Bronchial epithelial cell (primary cell): ENCODE measurements around the gene PRMT2. TPM values are rescaled to one million over a fixed set of nuclear protein-coding genes. Genes with fewer than 3 reads are reported as not detected.
A peak's percentile ranks its signal among the peaks of the same experiment; 100 is the strongest.

ENCODE experiments used
- DNase-seq: peaks from one replicate; pipeline ENCODE4 v3.0.0-alpha.2; 2010; ENCODE audit warnings: low read depth
- FAIRE-seq: peaks from 2 replicates; lab custom pipeline; 2011; peaks lifted over from hg19 to GRCh38; lab: Jason Lieb, UNC
- H3K27me3 ChIP-seq: 2 replicates; pipeline ENCODE4 v1.5.1; 2011; ENCODE audit warnings: low read length; ENCODE audit not compliant: control insufficient read depth, insufficient read depth
- H3K36me3 ChIP-seq: 2 replicates; pipeline ENCODE4 v1.5.1; 2011; ENCODE audit warnings: low read length; ENCODE audit not compliant: control insufficient read depth, insufficient read depth
- H3K4me3 ChIP-seq: 2 replicates; pipeline ENCODE4 v1.5.1; 2011; ENCODE audit warnings: mild to moderate bottlenecking, low read depth, low read length, control low read depth
- total RNA-seq: library from RNA; depleted of rRNA; stranded (reverse); fragments of >200 nt; gene quantifications from 2 replicates; pipeline ENCODE4 v1.2.1, GENCODE V29; 2014
- TF ChIP-seq, protein P1 (sequence below): IDR thresholded peaks from 2 replicates; pipeline ENCODE4 v1.5.1; 2011; ENCODE audit warnings: mild to moderate bottlenecking, moderate library complexity, low read length, control low read depth, inconsistent platforms; ENCODE audit not compliant: insufficient read depth, severe bottlenecking

The PRMT2 gene
- total RNA-seq, 1 donor from 2014 or later: 112 TPM

DNA sequence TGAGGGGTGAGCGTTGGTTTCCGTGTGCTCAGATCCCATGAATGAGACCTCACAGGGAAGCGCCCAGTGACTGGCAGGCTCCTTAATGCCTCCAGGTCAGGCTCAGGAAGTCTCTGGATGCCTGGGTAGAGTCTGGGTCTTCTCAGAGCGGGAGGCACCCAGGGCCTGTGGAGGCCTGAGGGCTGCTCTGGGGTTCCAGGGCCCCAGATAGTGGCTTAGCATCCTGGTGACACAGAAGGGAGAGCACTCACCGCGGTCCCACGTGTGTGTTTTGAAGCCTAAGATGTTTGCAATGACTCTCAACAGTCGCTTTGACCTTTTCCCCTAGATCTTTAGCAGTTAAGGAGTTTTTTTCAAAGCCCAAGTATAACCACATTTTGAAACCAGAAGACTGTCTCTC, 25.0 kb downstream of the PRMT2 start:
- H3K4me3 ChIP-seq: no peak overlapping the region
- H3K27me3 ChIP-seq: no peaks in the 10 kb centered on the region
- no peak for DNase-seq
- TF ChIP-seq, protein P1, sequence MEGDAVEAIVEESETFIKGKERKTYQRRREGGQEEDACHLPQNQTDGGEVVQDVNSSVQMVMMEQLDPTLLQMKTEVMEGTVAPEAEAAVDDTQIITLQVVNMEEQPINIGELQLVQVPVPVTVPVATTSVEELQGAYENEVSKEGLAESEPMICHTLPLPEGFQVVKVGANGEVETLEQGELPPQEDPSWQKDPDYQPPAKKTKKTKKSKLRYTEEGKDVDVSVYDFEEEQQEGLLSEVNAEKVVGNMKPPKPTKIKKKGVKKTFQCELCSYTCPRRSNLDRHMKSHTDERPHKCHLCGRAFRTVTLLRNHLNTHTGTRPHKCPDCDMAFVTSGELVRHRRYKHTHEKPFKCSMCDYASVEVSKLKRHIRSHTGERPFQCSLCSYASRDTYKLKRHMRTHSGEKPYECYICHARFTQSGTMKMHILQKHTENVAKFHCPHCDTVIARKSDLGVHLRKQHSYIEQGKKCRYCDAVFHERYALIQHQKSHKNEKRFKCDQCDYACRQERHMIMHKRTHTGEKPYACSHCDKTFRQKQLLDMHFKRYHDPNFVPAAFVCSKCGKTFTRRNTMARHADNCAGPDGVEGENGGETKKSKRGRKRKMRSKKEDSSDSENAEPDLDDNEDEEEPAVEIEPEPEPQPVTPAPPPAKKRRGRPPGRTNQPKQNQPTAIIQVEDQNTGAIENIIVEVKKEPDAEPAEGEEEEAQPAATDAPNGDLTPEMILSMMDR: no peak
- H3K36me3 ChIP-seq: peaks cover 7% of the 10 kb centered on the region
- no peak for FAIRE-seq

DNA sequence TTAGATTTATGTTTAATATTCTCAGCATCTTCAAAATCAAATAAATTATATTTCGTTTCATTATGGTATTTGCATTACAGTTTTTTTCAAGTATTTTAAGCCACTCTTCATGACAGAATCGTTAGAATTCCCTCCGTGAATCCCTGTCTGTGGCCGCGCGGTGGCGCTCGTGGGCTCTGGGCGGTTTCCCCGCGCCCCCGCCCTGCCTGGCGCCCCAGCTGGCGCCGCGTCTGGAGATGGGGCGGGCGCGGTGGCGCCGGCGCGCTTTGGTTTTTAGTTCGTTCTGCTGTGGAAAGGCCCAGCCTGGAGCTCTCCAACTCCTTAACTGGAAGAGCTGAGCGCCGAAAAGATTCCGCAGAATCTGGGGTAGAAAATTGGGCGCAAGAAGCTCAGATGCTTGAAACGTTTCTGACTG, 25.7 kb downstream of the PRMT2 start:
- Histone ChIP-seq H3K27me3 (no peaks in the 10 kb centered on the region), H3K36me3 (peaks cover 7% of the 10 kb centered on the region), H3K4me3 (no peak overlapping the region)
- TF ChIP-seq, protein P1: peak; percentile 70
- FAIRE-seq (no peak), DNase-seq (peak; percentile 21)

DNA sequence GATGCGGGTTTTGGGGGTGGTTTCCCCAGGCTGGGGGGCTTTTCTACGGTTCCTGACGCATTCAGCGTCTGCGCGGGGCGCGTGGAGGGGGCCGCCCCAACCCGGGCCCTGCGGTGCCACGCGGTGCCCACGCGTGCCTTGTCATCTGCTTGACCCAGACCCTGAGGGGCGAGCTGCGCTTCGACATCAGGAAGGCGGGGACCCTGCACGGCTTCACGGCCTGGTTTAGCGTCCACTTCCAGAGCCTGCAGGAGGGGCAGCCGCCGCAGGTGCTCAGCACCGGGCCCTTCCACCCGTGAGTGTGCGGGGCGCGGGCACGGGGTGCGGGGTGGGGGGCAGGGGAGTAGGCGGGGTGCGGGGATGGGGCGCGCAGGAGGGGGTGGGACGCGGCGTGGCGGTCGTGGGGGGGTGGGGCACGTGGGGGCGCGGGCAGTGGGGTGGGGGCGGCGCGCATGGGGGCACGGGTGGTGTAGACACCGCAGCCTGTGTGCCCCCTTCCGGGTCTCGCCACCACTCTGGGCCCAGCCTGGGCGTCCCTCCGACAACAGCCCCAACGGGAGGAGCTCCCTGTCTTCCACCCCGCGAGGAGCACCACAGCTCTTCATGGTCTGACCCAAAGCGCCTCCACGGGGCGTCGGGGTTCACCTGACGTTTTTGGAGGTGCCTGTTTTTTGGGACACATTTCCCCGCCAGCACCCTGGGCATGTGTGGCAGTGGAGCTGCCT, 26.3 kb downstream of the PRMT2 start:
- H3K36me3 ChIP-seq: peaks cover 7% of the 10 kb centered on the region
- no peak for DNase-seq
- TF ChIP-seq, protein P1: no peak
- no peak overlapping the region for H3K4me3 ChIP-seq
- FAIRE-seq: no peak
- H3K27me3 ChIP-seq: no peaks in the 10 kb centered on the region

DNA sequence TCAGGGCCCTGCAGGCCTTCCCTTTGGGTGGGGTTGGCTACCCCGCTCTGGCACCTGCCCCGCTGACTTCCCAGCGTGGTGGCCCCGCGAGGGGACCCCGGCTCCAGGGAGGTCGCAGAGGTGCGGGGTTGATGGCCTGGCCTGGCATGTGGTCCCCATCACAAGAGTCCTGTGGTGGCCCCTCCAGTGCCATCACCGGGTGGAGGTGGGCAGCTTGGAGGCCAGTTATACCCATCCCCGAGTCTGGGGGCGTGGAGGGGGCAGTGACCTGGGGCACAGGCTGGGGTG, 26.8 kb downstream of the PRMT2 start:
- Histone ChIP-seq H3K27me3 (no peaks in the 10 kb centered on the region), H3K36me3 (peaks cover 7% of the 10 kb centered on the region), H3K4me3 (no peak overlapping the region)
- TF ChIP-seq, protein P1: no peak
- FAIRE-seq (no peak), DNase-seq (no peak)

DNA sequence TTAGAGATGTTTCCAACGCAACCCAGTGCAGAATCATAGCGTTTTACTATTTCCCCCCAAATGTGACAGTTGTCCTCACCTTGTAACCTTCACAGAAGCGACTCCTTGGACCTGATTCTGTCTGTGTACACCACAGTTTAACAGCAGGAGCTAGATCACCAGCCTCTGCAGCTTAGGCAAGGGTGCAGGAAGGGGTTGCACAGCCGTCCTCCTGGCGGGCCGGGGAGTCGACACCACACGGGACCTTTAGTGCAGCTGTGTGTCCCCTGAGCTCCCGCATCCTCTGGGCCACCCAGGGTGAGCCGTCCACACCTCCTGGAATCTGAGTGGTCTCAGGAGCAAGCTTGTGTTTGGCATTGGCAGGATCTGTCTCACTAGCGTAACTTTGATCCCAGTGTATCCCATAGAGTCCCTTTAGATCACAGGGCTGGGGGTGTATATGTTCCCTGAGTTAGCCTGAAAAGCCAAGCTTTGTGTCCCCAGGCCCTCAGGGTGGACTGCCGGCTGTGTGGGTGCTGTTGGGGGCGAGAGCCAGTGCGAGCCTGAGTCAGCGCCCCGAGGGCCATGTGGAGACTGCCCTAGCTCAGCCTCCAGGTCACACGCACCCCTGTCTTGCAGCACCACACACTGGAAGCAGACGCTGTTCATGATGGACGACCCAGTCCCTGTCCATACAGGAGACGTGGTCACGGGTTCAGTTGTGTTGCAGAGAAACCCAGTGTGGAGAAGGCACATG, 27.5 kb downstream of the PRMT2 start:
- TF ChIP-seq, protein P1: no peak
- Histone ChIP-seq H3K4me3 (no peak overlapping the region), H3K36me3 (peaks cover 7% of the 10 kb centered on the region), H3K27me3 (no peaks in the 10 kb centered on the region)
- FAIRE-seq: no peak
- DNase-seq: peak; percentile 22
